Osteoblast (primary cell): ENCODE data around the gene TSFM. TPM values are rescaled to one million over a fixed set of nuclear protein-coding genes. Genes with fewer than 3 reads are reported as not detected.

ENCODE experiments used
- DNase-seq: peaks from one replicate; pipeline ENCODE4 v3.0.0; 2011; ENCODE audit warnings: low spot score, mixed read lengths; ENCODE audit not compliant: insufficient read length; ENCODE audit errors: missing footprints
- H2AFZ ChIP-seq: 2 replicates; pipeline ENCODE4 v1.6.0; 2011; ENCODE audit warnings: mild to moderate bottlenecking, low read length
- H3K27ac ChIP-seq: 2 replicates; pipeline ENCODE4 v1.5.1; 2011; ENCODE audit warnings: mild to moderate bottlenecking, low read depth, low read length, moderate library complexity
- H3K27me3 ChIP-seq: 2 replicates; pipeline ENCODE4 v1.6.0; 2012; ENCODE audit warnings: mild to moderate bottlenecking, control low read depth, inconsistent platforms, low read length, moderate library complexity; ENCODE audit not compliant: insufficient read depth
- H3K36me3 ChIP-seq: 2 replicates; pipeline ENCODE4 v1.5.1; 2011; ENCODE audit warnings: mild to moderate bottlenecking, low read length, control low read depth, moderate library complexity; ENCODE audit not compliant: insufficient read depth
- H3K4me1 ChIP-seq: 2 replicates; pipeline ENCODE4 v1.5.1; 2011; ENCODE audit warnings: mild to moderate bottlenecking, low read length, control low read depth, moderate library complexity; ENCODE audit not compliant: insufficient read depth
- H3K4me2 ChIP-seq: 2 replicates; pipeline ENCODE4 v1.6.0; 2011; ENCODE audit warnings: mild to moderate bottlenecking, low read length; ENCODE audit not compliant: insufficient read depth
- H3K4me3 ChIP-seq: fragments of 200-600 bp; sonication (generic); 3 replicates; pipeline ENCODE4 v1.5.1; 2012; ENCODE audit warnings: mild to moderate bottlenecking, low read length, inconsistent platforms; ENCODE audit not compliant: insufficient read depth
- H3K79me2 ChIP-seq: 2 replicates; pipeline ENCODE4 v1.6.0; 2012; ENCODE audit warnings: mild to moderate bottlenecking, low read length, control low read depth, inconsistent platforms; ENCODE audit not compliant: insufficient read depth
- H3K9me3 ChIP-seq: 2 replicates; pipeline ENCODE4 v1.5.1; 2011; ENCODE audit warnings: low read depth, low read length, control low read depth
- H4K20me1 ChIP-seq: 2 replicates; pipeline ENCODE4 v1.6.0; 2012; ENCODE audit warnings: mild to moderate bottlenecking, low read length, control low read depth; ENCODE audit not compliant: insufficient read depth
- CTCF ChIP-seq: IDR thresholded peaks from 2 replicates; pipeline ENCODE4 v1.5.1; 2011; ENCODE audit warnings: mild to moderate bottlenecking, low read depth, low read length, moderate library complexity; ENCODE audit errors: extremely low read depth
- total RNA-seq: library from RNA; depleted of rRNA; stranded (reverse); fragments of >200 nt; gene quantifications from 2 replicates; pipeline ENCODE4 v1.2.3, GENCODE V29; 2012

Gene TSFM
- total RNA-seq, 1 donor = 18.1 TPM

- Histone ChIP-seq H3K4me1 (peaks cover 16% of the 10 kb centered on the region), H3K4me2 (peak overlapping the region; percentile 85), H2AFZ (peak overlapping the region; percentile 84), H3K79me2 (peaks cover 34% of the 10 kb centered on the region), H4K20me1 (no peaks in the 10 kb centered on the region), H3K27me3 (peaks cover 39% of the 10 kb centered on the region), H3K27ac (no peak overlapping the region), H3K4me3 (peak overlapping the region; percentile 85), H3K9me3 (no peaks in the 10 kb centered on the region), H3K36me3 (peaks cover 29% of the 10 kb centered on the region)
- DNase-seq = no peak
- no peak for TF ChIP-seq CTCF
These were observed 30.0 kb upstream of the TSFM start for GRCh38 chr12:57752668-57753000.

GRCh38 chr12:57753756-57754337 is 28.7 kb upstream of the TSFM start:
- no peak overlapping the region for H3K4me2 ChIP-seq
- no peak for TF ChIP-seq CTCF

GRCh38 chr12:57754411-57755193 is 28.0 kb upstream of the TSFM start, which contains the start of gene MARCHF9:
TSS of gene MARCHF9 (plus strand) at chr12:57755103. CDS start at chr12:57755529, 426 bp downstream.
- no peaks in the 10 kb centered on the region for H3K9me3 ChIP-seq
- H3K4me2 ChIP-seq = peak within 1 kb of the TSS; percentile 58
- H3K79me2 ChIP-seq = peaks cover 26% of the 10 kb centered on the region
- H2AFZ ChIP-seq = no peak within 1 kb of the TSS
- H3K4me3 ChIP-seq = peak within 1 kb of the TSS; percentile 49
- peak; percentile 83 for DNase-seq
- peaks cover 13% of the 10 kb centered on the region for H3K36me3 ChIP-seq
- no peak within 1 kb of the TSS for H3K27ac ChIP-seq
- no peaks in the 10 kb centered on the region for H4K20me1 ChIP-seq
- peaks cover 49% of the 10 kb centered on the region for H3K27me3 ChIP-seq
- no peak for TF ChIP-seq CTCF
- H3K4me1 ChIP-seq = peaks cover 16% of the 10 kb centered on the region

More at GRCh38 chr12:57753756-57754337, 28.7 kb upstream of the TSFM start:
- no peaks in the 10 kb centered on the region for H4K20me1 ChIP-seq
- H3K9me3 ChIP-seq = no peaks in the 10 kb centered on the region
- no peak overlapping the region for H2AFZ ChIP-seq
- DNase-seq = peak; percentile 82
- H3K27me3 ChIP-seq = peaks cover 49% of the 10 kb centered on the region
- H3K4me3 ChIP-seq = no peak overlapping the region
- H3K4me1 ChIP-seq = peaks cover 16% of the 10 kb centered on the region
- peaks cover 20% of the 10 kb centered on the region for H3K36me3 ChIP-seq
- H3K79me2 ChIP-seq = peaks cover 34% of the 10 kb centered on the region
- no peak overlapping the region for H3K27ac ChIP-seq

- H3K79me2 ChIP-seq = peaks cover 22% of the 10 kb centered on the region
- no peak for DNase-seq
- TF ChIP-seq CTCF = no peak
- no peak overlapping the region for H3K27ac ChIP-seq
- H3K27me3 ChIP-seq = peaks cover 49% of the 10 kb centered on the region
- no peak overlapping the region for H3K4me2 ChIP-seq
- H3K4me1 ChIP-seq = peaks cover 16% of the 10 kb centered on the region
- peak overlapping the region; percentile 32 for H3K4me3 ChIP-seq
- H4K20me1 ChIP-seq = no peaks in the 10 kb centered on the region
- H3K9me3 ChIP-seq = no peaks in the 10 kb centered on the region
- H2AFZ ChIP-seq = no peak overlapping the region
- H3K36me3 ChIP-seq = peaks cover 11% of the 10 kb centered on the region
These were observed 27.5 kb upstream of the TSFM start for GRCh38 chr12:57755194-57755453.
